ENCODE data around the gene PNKP. TPM values are rescaled to one million over a fixed set of nuclear protein-coding genes. Genes with fewer than 3 reads are reported as not detected.

PNKP gene
- total and polyA plus RNA-seq, 9 of the 15 experiments (the other 6 are each of a cell fraction or from before 2014, with no cell fraction given): 2.8 to 85.4 (median 25.3) TPM

GRCh38 chr19:49890349-49891311, 23.3 kb upstream of the PNKP start (continued):
- TF ChIP-seq, protein P1, sequence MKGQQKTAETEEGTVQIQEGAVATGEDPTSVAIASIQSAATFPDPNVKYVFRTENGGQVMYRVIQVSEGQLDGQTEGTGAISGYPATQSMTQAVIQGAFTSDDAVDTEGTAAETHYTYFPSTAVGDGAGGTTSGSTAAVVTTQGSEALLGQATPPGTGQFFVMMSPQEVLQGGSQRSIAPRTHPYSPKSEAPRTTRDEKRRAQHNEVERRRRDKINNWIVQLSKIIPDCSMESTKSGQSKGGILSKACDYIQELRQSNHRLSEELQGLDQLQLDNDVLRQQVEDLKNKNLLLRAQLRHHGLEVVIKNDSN (CRISPR knock-in tag; IDR thresholded peaks at IDR 0.05): peak; percentile 65; the same call in 1 of the 2 replicates
- TF ChIP-seq CBX1 (IDR thresholded peaks at IDR 0.05; ENCODE audit: low read depth) (no peak), STAG1 (CRISPR knock-in tag; IDR thresholded peaks at IDR 0.05; ENCODE audit: borderline replicate concordance) (0 out of 2 replicates have a peak, but pooled peaks have one; percentile 5), ZNF431 (CRISPR knock-in tag; IDR thresholded peaks at IDR 0.05) (peak; percentile 61; the same call in 1 of the 2 replicates), KLF13 (tag; IDR thresholded peaks at IDR 0.05; ENCODE audit: borderline replicate concordance, low read depth) (0 out of 2 replicates have a peak, but pooled peaks have one; percentile 26), BRD4 (IDR thresholded peaks at IDR 0.05) (0 out of 2 replicates have a peak, but pooled peaks have one; percentile 3), U2AF1 (optimal IDR thresholded peaks at IDR 0.05; ENCODE audit: low read depth, low read length) (peak; percentile 22), ZBTB1 (CRISPR knock-in tag; IDR thresholded peaks at IDR 0.05; ENCODE audit: borderline replicate concordance, low read depth) (peak; percentile 83), ARID4B (CRISPR knock-in tag; IDR thresholded peaks at IDR 0.05) (peak; percentile 85), CEBPG (CRISPR knock-in tag; IDR thresholded peaks at IDR 0.05) (no peak; the same call in 1 of the 2 replicates), CEBPG (tag; conservative IDR thresholded peaks at IDR 0.05 in 1 of 2, IDR thresholded peaks at IDR 0.05 in 1 of 2) (no peak), FOXK1 (CRISPR knock-in tag; IDR thresholded peaks at IDR 0.05; ENCODE audit: borderline replicate concordance) (peak; percentile 91)
- TF ChIP-seq, protein P2, sequence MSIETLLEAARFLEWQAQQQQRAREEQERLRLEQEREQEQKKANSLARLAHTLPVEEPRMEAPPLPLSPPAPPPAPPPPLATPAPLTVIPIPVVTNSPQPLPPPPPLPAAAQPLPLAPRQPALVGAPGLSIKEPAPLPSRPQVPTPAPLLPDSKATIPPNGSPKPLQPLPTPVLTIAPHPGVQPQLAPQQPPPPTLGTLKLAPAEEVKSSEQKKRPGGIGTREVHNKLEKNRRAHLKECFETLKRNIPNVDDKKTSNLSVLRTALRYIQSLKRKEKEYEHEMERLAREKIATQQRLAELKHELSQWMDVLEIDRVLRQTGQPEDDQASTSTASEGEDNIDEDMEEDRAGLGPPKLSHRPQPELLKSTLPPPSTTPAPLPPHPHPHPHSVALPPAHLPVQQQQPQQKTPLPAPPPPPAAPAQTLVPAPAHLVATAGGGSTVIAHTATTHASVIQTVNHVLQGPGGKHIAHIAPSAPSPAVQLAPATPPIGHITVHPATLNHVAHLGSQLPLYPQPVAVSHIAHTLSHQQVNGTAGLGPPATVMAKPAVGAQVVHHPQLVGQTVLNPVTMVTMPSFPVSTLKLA (conservative IDR thresholded peaks at IDR 0.05): peak; percentile 88 to 91; a peak in 3 of 4 replicates
- TF ChIP-seq, protein P3, sequence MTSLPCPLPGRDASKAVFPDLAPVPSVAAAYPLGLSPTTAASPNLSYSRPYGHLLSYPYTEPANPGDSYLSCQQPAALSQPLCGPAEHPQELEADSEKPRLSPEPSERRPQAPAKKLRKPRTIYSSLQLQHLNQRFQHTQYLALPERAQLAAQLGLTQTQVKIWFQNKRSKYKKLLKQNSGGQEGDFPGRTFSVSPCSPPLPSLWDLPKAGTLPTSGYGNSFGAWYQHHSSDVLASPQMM (CRISPR knock-in tag; IDR thresholded peaks at IDR 0.05): no peak
- TF ChIP-seq, protein P4, sequence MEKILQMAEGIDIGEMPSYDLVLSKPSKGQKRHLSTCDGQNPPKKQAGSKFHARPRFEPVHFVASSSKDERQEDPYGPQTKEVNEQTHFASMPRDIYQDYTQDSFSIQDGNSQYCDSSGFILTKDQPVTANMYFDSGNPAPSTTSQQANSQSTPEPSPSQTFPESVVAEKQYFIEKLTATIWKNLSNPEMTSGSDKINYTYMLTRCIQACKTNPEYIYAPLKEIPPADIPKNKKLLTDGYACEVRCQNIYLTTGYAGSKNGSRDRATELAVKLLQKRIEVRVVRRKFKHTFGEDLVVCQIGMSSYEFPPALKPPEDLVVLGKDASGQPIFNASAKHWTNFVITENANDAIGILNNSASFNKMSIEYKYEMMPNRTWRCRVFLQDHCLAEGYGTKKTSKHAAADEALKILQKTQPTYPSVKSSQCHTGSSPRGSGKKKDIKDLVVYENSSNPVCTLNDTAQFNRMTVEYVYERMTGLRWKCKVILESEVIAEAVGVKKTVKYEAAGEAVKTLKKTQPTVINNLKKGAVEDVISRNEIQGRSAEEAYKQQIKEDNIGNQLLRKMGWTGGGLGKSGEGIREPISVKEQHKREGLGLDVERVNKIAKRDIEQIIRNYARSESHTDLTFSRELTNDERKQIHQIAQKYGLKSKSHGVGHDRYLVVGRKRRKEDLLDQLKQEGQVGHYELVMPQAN (IDR thresholded peaks at IDR 0.05; ENCODE audit: borderline replicate concordance): peak; percentile 78; the same call in 1 of the 2 replicates
